ENCODE results near the gene MT1H. TPM values are rescaled to one million over a fixed set of nuclear protein-coding genes. Genes with fewer than 3 reads are reported as not detected.

MT1H gene
- total and polyA plus RNA-seq, 8 donors, result 33.8 to 219 (median 77.8) TPM; not detected in 4

DNA sequence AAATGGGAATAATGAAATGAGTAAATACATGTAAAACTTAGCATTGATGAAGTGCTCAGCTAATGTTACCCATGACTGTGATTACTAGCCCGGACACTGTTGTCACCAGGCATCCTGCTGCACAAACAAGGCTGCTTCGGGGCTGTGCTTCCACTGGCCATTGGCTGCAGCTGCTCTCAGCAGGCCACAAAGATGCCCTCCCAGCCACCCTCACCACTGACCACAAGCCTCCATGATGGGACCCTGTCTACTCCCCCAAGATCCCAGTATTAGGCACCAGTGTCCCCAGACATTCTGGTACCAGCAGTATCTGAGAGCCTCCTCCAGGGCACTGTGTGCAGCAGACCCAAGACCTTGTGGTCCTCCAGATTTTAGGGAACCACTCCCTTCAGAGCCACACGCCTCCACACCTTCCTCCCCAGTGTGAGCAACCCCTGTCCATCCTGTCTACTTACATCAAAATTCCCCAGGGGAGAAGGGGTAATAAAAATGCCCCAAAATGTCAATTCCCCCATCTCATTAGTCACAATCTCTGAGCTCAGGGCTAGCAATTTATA is 40.6 kb downstream of the MT1H start:
- Histone ChIP-seq H3K4me3 (no peak overlapping the region), H3K9me3 (no peaks in the 10 kb centered on the region), H3K4me1 (no peaks in the 10 kb centered on the region), H3K36me3 (no peaks in the 10 kb centered on the region), H3K27me3 (no peaks in the 10 kb centered on the region), H3K27ac (no peak overlapping the region)
- intact Hi-C loops (cut with DNase I; ENCODE audit: low total_unique reads), result no loop called here
- TF ChIP-seq POLR2AphosphoS5 (IDR thresholded peaks at IDR 0.05), result no peak
- TF ChIP-seq, protein P1, sequence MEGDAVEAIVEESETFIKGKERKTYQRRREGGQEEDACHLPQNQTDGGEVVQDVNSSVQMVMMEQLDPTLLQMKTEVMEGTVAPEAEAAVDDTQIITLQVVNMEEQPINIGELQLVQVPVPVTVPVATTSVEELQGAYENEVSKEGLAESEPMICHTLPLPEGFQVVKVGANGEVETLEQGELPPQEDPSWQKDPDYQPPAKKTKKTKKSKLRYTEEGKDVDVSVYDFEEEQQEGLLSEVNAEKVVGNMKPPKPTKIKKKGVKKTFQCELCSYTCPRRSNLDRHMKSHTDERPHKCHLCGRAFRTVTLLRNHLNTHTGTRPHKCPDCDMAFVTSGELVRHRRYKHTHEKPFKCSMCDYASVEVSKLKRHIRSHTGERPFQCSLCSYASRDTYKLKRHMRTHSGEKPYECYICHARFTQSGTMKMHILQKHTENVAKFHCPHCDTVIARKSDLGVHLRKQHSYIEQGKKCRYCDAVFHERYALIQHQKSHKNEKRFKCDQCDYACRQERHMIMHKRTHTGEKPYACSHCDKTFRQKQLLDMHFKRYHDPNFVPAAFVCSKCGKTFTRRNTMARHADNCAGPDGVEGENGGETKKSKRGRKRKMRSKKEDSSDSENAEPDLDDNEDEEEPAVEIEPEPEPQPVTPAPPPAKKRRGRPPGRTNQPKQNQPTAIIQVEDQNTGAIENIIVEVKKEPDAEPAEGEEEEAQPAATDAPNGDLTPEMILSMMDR (IDR thresholded peaks at IDR 0.05), result no peak
- TF ChIP-seq POLR2A (IDR thresholded peaks at IDR 0.05), result no peak
- TF ChIP-seq EP300 (IDR thresholded peaks at IDR 0.05), result no peak
- DNase-seq, result no peak
- 63 to 88% (median 83%) methylated on average over 3 of the region's 3 CpGs for WGBS, 5 donors

DNA sequence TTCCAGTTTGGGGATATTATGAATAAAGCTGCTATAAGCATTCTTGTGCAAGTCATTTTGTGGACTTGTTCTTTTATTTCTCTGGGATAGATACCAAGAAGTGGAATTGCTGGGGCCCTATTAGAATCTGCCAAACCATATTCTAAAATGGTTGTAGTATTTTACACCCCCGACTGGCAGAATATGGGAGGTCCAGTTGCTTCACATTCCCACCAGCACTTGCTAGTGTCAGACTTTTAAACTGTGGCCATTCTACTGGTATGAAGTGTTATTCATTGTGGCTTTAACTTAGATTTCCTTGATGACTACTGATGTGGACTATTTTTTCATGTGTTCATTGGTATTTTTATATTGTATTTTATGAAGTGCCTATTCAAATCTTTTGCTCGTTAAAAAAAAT is 42.2 kb downstream of the MT1H start:
- no peak overlapping the region for H3K27ac ChIP-seq
- no peak for DNase-seq
- no peaks in the 10 kb centered on the region for H3K36me3 ChIP-seq
- H3K27me3 ChIP-seq, result no peaks in the 10 kb centered on the region
- no peaks in the 10 kb centered on the region for H3K9me3 ChIP-seq
- TF ChIP-seq POLR2AphosphoS5 (IDR thresholded peaks at IDR 0.05) (no peak), EP300 (IDR thresholded peaks at IDR 0.05) (no peak), POLR2A (IDR thresholded peaks at IDR 0.05) (no peak)
- TF ChIP-seq, protein P1 (IDR thresholded peaks at IDR 0.05), result no peak
- H3K4me3 ChIP-seq, result no peak overlapping the region
- no peaks in the 10 kb centered on the region for H3K4me1 ChIP-seq
- WGBS, 5 donors, result 86 to 96% (median 93%) methylated on average over 2 of the region's 2 CpGs
- intact Hi-C loops (cut with DNase I; ENCODE audit: low total_unique reads), result no loop called here

DNA sequence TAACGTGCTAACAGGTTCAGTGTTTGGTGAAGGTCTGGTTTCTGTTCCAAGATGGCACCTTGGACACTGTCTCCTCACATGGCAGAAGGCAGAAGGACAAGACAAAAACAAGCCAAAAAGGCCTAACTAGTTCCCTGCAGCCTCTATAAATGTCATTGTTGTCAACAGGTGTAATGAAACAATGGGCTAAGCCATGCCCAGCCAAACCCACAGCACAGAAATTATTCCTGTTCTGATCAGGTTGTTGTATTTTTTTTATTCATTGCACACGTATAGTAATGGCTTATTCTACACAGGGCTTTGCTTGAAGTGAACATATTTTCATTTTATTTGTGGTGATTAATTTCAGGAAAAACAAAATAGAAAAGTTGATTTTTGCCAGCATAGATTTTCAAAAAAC is 44.2 kb downstream of the MT1H start:
- WGBS, 5 donors, result 84 to 96% (median 91%) methylated on average over 2 of the region's 2 CpGs
- no peak overlapping the region for H3K4me3 ChIP-seq
- H3K27me3 ChIP-seq, result no peaks in the 10 kb centered on the region
- no peak for DNase-seq
- TF ChIP-seq EP300 (IDR thresholded peaks at IDR 0.05) (no peak), POLR2AphosphoS5 (IDR thresholded peaks at IDR 0.05) (no peak), POLR2A (IDR thresholded peaks at IDR 0.05) (no peak)
- TF ChIP-seq, protein P1 (IDR thresholded peaks at IDR 0.05), result no peak
- no peaks in the 10 kb centered on the region for H3K36me3 ChIP-seq
- no peaks in the 10 kb centered on the region for H3K4me1 ChIP-seq
- intact Hi-C loops (cut with DNase I; ENCODE audit: low total_unique reads), result no loop called here
- no peak overlapping the region for H3K27ac ChIP-seq
- no peaks in the 10 kb centered on the region for H3K9me3 ChIP-seq

DNA sequence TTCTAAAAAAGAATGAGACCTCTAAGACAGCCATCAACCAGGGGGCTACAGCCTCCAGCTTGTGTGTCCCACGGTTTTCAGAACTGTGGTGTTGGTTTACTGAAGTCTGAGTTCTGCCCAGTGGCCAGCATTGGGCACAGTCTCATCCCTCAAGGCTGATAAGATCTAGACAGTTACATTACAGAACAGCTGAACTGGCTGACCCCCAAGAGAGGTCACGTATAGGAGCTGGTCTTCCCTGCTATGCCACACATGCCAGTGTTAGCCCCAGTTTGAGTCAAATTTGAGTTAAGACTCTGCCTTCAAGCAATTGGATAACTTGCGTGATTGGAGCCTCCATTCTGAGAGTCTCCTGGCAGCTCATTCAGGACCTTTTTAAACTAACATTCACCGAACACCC is 45.5 kb downstream of the MT1H start:
- WGBS, 5 donors, result 72 to 81% (median 76%) methylated on average over 4 of the region's 4 CpGs

More for the DNA sequence above, 45.5 kb downstream of the MT1H start:
- TF ChIP-seq, protein P1 (IDR thresholded peaks at IDR 0.05), result no peak
- intact Hi-C loops (cut with DNase I; ENCODE audit: low total_unique reads), result no loop called here
- Histone ChIP-seq H3K9me3 (no peaks in the 10 kb centered on the region), H3K27me3 (no peaks in the 10 kb centered on the region), H3K4me1 (no peaks in the 10 kb centered on the region), H3K27ac (no peak overlapping the region), H3K4me3 (no peak overlapping the region), H3K36me3 (no peaks in the 10 kb centered on the region)
- DNase-seq, result no peak
